Naive thymus-derived CD4-positive, alpha-beta T cell (primary cell): ENCODE measurements around the gene PRKAR1A. TPM values are rescaled to one million over a fixed set of nuclear protein-coding genes. Genes with fewer than 3 reads are reported as not detected.

Experiments
- ATAC-seq: fragments of 150-1000 bp; cut with Tn5 transposase; 2 replicates; pipeline ENCODE4 v1.10.0; 2021; ENCODE audit warnings: mild to moderate bottlenecking, moderate library complexity
- CTCF ChIA-PET: fragments of 350-600 bp; sonication (Branson Sonifier 250); formaldehyde crosslinking; loops from one replicate; lab custom pipeline; 2021; ENCODE audit warnings: antibody characterized with exemption; lab: Charles Lee
- POLR2A ChIA-PET: fragments of 350-600 bp; sonication (Branson Sonifier 250); formaldehyde crosslinking; loops from one replicate; lab custom pipeline; 2021; ENCODE audit warnings: antibody characterized with exemption, inconsistent platforms; lab: Charles Lee
- DNase-seq, 9 donors: peaks; one replicate each; pipeline versions ENCODE4 v3.0.0 to v3.0.0-alpha.2; 2020 to 2022; ENCODE audit warnings: mixed read lengths in 1 of 9
- H3K27ac ChIP-seq: one replicate; pipeline ENCODE4 v1.7.0; 2013; ENCODE audit warnings: mild to moderate bottlenecking, low read depth, low read length, moderate library complexity
- H3K27me3 ChIP-seq, 2 donors: one replicate each; pipeline ENCODE4 v1.7.0; 2013; ENCODE audit warnings: low read length in 2 of 2, mild to moderate bottlenecking in 2 of 2, moderate library complexity in 2 of 2; ENCODE audit not compliant: control insufficient read depth in 2 of 2, insufficient read depth in 2 of 2
- H3K36me3 ChIP-seq, 3 experiments: 1 replicate in 2 of 3; 2 replicates in 1 of 3; pipeline ENCODE4 v1.7.0; 2013; ENCODE audit warnings: low read length in 3 of 3, mild to moderate bottlenecking in 3 of 3, moderate library complexity in 1 of 3; ENCODE audit not compliant: insufficient read depth in 3 of 3, control insufficient read depth in 2 of 3
- H3K4me1 ChIP-seq, 2 donors: one replicate each; pipeline ENCODE4 v1.7.0; 2013; ENCODE audit warnings: low read length in 2 of 2, mild to moderate bottlenecking in 2 of 2, moderate library complexity in 1 of 2; ENCODE audit not compliant: control insufficient read depth in 2 of 2, insufficient read depth in 2 of 2
- H3K4me3 ChIP-seq: 2 replicates; pipeline ENCODE4 v1.7.0; 2013; ENCODE audit warnings: mild to moderate bottlenecking, low read length
- H3K9me3 ChIP-seq, 3 experiments: 1 replicate in 2 of 3; 2 replicates in 1 of 3; pipeline ENCODE4 v1.7.0; 2013; ENCODE audit warnings: low read length in 3 of 3; ENCODE audit not compliant: control insufficient read depth in 2 of 3
- H3K27ac Mint-ChIP-seq, 9 donors: one replicate each; pipeline ENCODE4 v1.8.0; 2020 to 2022; ENCODE audit warnings: mixed read lengths in 9 of 9, mild to moderate bottlenecking in 8 of 9, moderate library complexity in 5 of 9, inconsistent platforms in 2 of 9
- H3K27me3 Mint-ChIP-seq, 5 donors: one replicate each; pipeline ENCODE4 v1.8.0; 2021 to 2022; ENCODE audit warnings: mixed read lengths in 5 of 5, mild to moderate bottlenecking in 1 of 5
- H3K36me3 Mint-ChIP-seq, 5 donors: one replicate each; pipeline ENCODE4 v1.8.0; 2020 to 2022; ENCODE audit warnings: mixed read lengths in 5 of 5, mild to moderate bottlenecking in 3 of 5, inconsistent platforms in 1 of 5
- H3K4me1 Mint-ChIP-seq, 7 donors: one replicate each; pipeline ENCODE4 v1.8.0; 2020 to 2022; ENCODE audit warnings: mixed read lengths in 7 of 7, mild to moderate bottlenecking in 3 of 7, inconsistent platforms in 1 of 7
- H3K4me3 Mint-ChIP-seq, 10 donors: one replicate each; pipeline ENCODE4 v1.8.0; 2020 to 2022; ENCODE audit warnings: mild to moderate bottlenecking in 10 of 10, mixed read lengths in 10 of 10, moderate library complexity in 6 of 10, inconsistent platforms in 2 of 10
- H3K9me3 Mint-ChIP-seq, 11 donors: one replicate each; pipeline ENCODE4 v1.8.0; 2020 to 2022; ENCODE audit warnings: mixed read lengths in 11 of 11, mild to moderate bottlenecking in 4 of 11, inconsistent platforms in 1 of 11, moderate library complexity in 1 of 11
- intact Hi-C, 2 donors: fragments of 100-400 bp; cut with micrococcal nuclease; formaldehyde crosslinking; loops; one replicate each; pipeline ENCODE4 v1.15.1; 2023
- polyA plus RNA-seq, 2 donors: library from polyadenylated mRNA; unstranded; fragments of 300-500 nt; fragmentation: Illumina TruSeq; gene quantifications; one replicate each; pipeline ENCODE4 v1.2.3, GENCODE V29; 2021
- total RNA-seq, 6 experiments: library from RNA in 5 of 6; stranded (reverse) in 5 of 6; gene quantifications; 1 replicate in 5 of 6; 2 replicates in 1 of 6; pipeline ENCODE4 v1.2.3 and lab custom pipeline; 2021 to 2026

Gene PRKAR1A
- total RNA-seq (100 to 1,000 TPM; 115 to 224 (median 156) TPM), polyA plus RNA-seq (100 to 1,000 TPM; 156 to 181 TPM), total RNA-seq (lab: John Stamatoyannopoulos, UW) (108 reads per million, percentile 85 among the genes with 10 or more reads in this experiment)

GRCh38 chr17:68512247-68512959 is at the start of gene PRKAR1A:
PRKAR1A (plus strand) TSS chr17:68512430; CDS start chr17:68515400, 2,970 bp downstream.
- peaks cover 13 to 22% of the 10 kb centered on the region in 2 donors for H3K4me1 ChIP-seq
- ChIA-PET CTCF (interaction anchor here (0.6 kb wide), 1 partner anchor 485 kb away, joined by 5 read pairs; no protein-coding TSS in a partner anchor), POLR2A (interaction anchor here (0.7 to 1.0 kb wide), 3 partner anchors 9 to 794 kb away, joined by 3 to 5 read pairs (median 3); partner anchors contain the start of gene ARSG)
- H3K27me3 ChIP-seq: no peaks in the 10 kb centered on the region
- peak within 1 kb of the TSS; percentile 98 for H3K27ac ChIP-seq
- Mint-ChIP-seq H3K4me3 (peak within 1 kb of the TSS; percentile 89 to 100 (median 100)), H3K27ac (peak within 1 kb of the TSS; percentile 91 to 100 (median 100)), H3K9me3 (peaks cover 0 to 5% (median 0%) of the 10 kb centered on the region in 11 donors), H3K27me3 (no peaks in the 10 kb centered on the region), H3K36me3 (peaks cover 8 to 20% (median 18%) of the 10 kb centered on the region in 5 donors), H3K4me1 (peaks cover 34 to 74% (median 50%) of the 10 kb centered on the region in 7 donors)
- peak within 1 kb of the TSS; percentile 97 for H3K4me3 ChIP-seq
- H3K36me3 ChIP-seq: peaks cover 4 to 19% (median 8%) of the 10 kb centered on the region in 3 experiments
- intact Hi-C loops: loop anchor here (1.0 to 10.0 kb wide), 13 partner anchors 24 to 1135 kb away; partner anchors contain the start of genes ABCA5 (in 2 of the 2), KPNA2 (in 2 of the 2), NOL11 (in 2 of the 2) and AMZ2 (in 1 of the 2)
- DNase-seq: peak; percentile 84 to 96 (median 94)
- no peaks in the 10 kb centered on the region for H3K9me3 ChIP-seq
- peak; percentile 92 for ATAC-seq

GRCh38 chr17:68463211-68464019 is 48.8 kb upstream of the PRKAR1A start:
- intact Hi-C loops: loop anchor here (1.0 to 10.0 kb wide), 15 partner anchors 27 to 1089 kb away; partner anchors contain the start of genes KPNA2 (in 1 of the 2), NOL11 (in 1 of the 2) and PITPNC1 (in 1 of the 2)
- ATAC-seq (no peak), DNase-seq (no peak)
- H3K4me3 Mint-ChIP-seq: peak overlapping the region in 2 of 10 donors; percentile 4 to 65
- H3K27me3 ChIP-seq: no peaks in the 10 kb centered on the region
- peaks cover 0 to 1% (median 0%) of the 10 kb centered on the region in 11 donors for H3K9me3 Mint-ChIP-seq
- peaks cover 30 to 41% of the 10 kb centered on the region in 2 donors for H3K4me1 ChIP-seq
- no peak overlapping the region for H3K4me3 ChIP-seq
- H3K4me1 Mint-ChIP-seq: peaks cover 20 to 53% (median 42%) of the 10 kb centered on the region in 7 donors
- CTCF ChIA-PET: interaction anchor here (0.7 to 1.6 kb wide), 16 partner anchors 9 to 521 kb away, joined by 3 to 5 read pairs (median 3); no protein-coding TSS in a partner anchor
- H3K27ac ChIP-seq: no peak overlapping the region
- POLR2A ChIA-PET: interaction anchor here (1.4 to 10.9 kb wide), 2 partner anchors 24 to 201 kb away, joined by 4 to 133 read pairs; no protein-coding TSS in a partner anchor
- no peaks in the 10 kb centered on the region for H3K36me3 ChIP-seq
- H3K36me3 Mint-ChIP-seq: no peaks in the 10 kb centered on the region
- peaks cover 0 to 11% (median 0%) of the 10 kb centered on the region in 5 donors for H3K27me3 Mint-ChIP-seq
- no peaks in the 10 kb centered on the region for H3K9me3 ChIP-seq
- H3K27ac Mint-ChIP-seq: peak overlapping the region in 3 of 9 donors; percentile 5 to 77 (median 22)

GRCh38 chr17:68468334-68468733 is 43.9 kb upstream of the PRKAR1A start:
- Histone ChIP-seq H3K36me3 (no peaks in the 10 kb centered on the region), H3K9me3 (no peaks in the 10 kb centered on the region), H3K4me3 (no peak overlapping the region), H3K27me3 (no peaks in the 10 kb centered on the region), H3K27ac (no peak overlapping the region), H3K4me1 (no peaks in the 10 kb centered on the region)
- Mint-ChIP-seq H3K36me3 (no peaks in the 10 kb centered on the region), H3K27ac (no peak overlapping the region), H3K4me3 (no peak overlapping the region), H3K4me1 (peaks cover 0 to 9% (median 0%) of the 10 kb centered on the region in 7 donors), H3K9me3 (no peaks in the 10 kb centered on the region), H3K27me3 (peaks cover 0 to 38% (median 6%) of the 10 kb centered on the region in 5 donors)
- ATAC-seq (no peak), DNase-seq (no peak)
- CTCF ChIA-PET: interaction anchor here (1.1 to 3.3 kb wide), 3 partner anchors 36 to 502 kb away, joined by 3 to 17 read pairs (median 3); no protein-coding TSS in a partner anchor
- intact Hi-C loops: loop anchor here in 1 of 2 donors (10.0 kb wide), 1 partner anchor 1094 kb away; the partner anchor contains the start of gene PITPNC1
- POLR2A ChIA-PET: no interaction called here

- H3K9me3 ChIP-seq: no peaks in the 10 kb centered on the region
- no peaks in the 10 kb centered on the region for H3K4me1 ChIP-seq
- ChIA-PET CTCF (interaction anchor here (1.1 kb wide), 1 partner anchor 37 kb away, joined by 3 read pairs; no protein-coding TSS in a partner anchor), POLR2A (no interaction called here)
- no peak overlapping the region for H3K27ac ChIP-seq
- no peak overlapping the region for H3K4me3 ChIP-seq
- DNase-seq (no peak), ATAC-seq (no peak)
- Mint-ChIP-seq H3K4me1 (peaks cover 0 to 6% (median 0%) of the 10 kb centered on the region in 7 donors), H3K27me3 (peaks cover 0 to 41% (median 6%) of the 10 kb centered on the region in 5 donors), H3K9me3 (no peaks in the 10 kb centered on the region), H3K36me3 (no peaks in the 10 kb centered on the region), H3K4me3 (no peak overlapping the region), H3K27ac (no peak overlapping the region)
- intact Hi-C loops: loop anchor here in 1 of 2 donors (10.0 kb wide), 1 partner anchor 1094 kb away; the partner anchor contains the start of gene PITPNC1
- no peaks in the 10 kb centered on the region for H3K36me3 ChIP-seq
- H3K27me3 ChIP-seq: no peaks in the 10 kb centered on the region
These were observed 43.4 kb upstream of the PRKAR1A start for GRCh38 chr17:68468788-68469187.

GRCh38 chr17:68470961-68471360 is 41.3 kb upstream of the PRKAR1A start:
- H3K27ac Mint-ChIP-seq: no peak overlapping the region
- ChIA-PET CTCF (no interaction called here), POLR2A (interaction anchor here (0.6 kb wide), 1 partner anchor 876 kb away, joined by 3 read pairs; no protein-coding TSS in a partner anchor)
- ATAC-seq (no peak), DNase-seq (no peak)
- H3K4me1 ChIP-seq: no peaks in the 10 kb centered on the region
- H3K36me3 Mint-ChIP-seq: no peaks in the 10 kb centered on the region
- no peaks in the 10 kb centered on the region for H3K27me3 ChIP-seq
- H3K9me3 Mint-ChIP-seq: no peaks in the 10 kb centered on the region
- H3K27ac ChIP-seq: no peak overlapping the region
- H3K9me3 ChIP-seq: no peaks in the 10 kb centered on the region
- H3K4me3 Mint-ChIP-seq: no peak overlapping the region
- H3K4me1 Mint-ChIP-seq: peaks cover 0 to 2% (median 0%) of the 10 kb centered on the region in 7 donors
- intact Hi-C loops: no loop called here
- no peak overlapping the region for H3K4me3 ChIP-seq
- H3K27me3 Mint-ChIP-seq: peaks cover 0 to 47% (median 6%) of the 10 kb centered on the region in 5 donors
- no peaks in the 10 kb centered on the region for H3K36me3 ChIP-seq
